ENCODE measurements around the gene NOS1AP.

- TF ChIP-seq, protein P1, sequence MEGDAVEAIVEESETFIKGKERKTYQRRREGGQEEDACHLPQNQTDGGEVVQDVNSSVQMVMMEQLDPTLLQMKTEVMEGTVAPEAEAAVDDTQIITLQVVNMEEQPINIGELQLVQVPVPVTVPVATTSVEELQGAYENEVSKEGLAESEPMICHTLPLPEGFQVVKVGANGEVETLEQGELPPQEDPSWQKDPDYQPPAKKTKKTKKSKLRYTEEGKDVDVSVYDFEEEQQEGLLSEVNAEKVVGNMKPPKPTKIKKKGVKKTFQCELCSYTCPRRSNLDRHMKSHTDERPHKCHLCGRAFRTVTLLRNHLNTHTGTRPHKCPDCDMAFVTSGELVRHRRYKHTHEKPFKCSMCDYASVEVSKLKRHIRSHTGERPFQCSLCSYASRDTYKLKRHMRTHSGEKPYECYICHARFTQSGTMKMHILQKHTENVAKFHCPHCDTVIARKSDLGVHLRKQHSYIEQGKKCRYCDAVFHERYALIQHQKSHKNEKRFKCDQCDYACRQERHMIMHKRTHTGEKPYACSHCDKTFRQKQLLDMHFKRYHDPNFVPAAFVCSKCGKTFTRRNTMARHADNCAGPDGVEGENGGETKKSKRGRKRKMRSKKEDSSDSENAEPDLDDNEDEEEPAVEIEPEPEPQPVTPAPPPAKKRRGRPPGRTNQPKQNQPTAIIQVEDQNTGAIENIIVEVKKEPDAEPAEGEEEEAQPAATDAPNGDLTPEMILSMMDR (IDR thresholded peaks at IDR 0.05), result no peak
- TF ChIP-seq POLR2A (IDR thresholded peaks at IDR 0.05), result no peak
Observed at GRCh38 chr1:162381941-162382750, 312.7 kb downstream of the NOS1AP start.

All from lower leg skin (tissue), 3 donors.